Vagina (tissue), 2 donors: ENCODE measurements around the gene PADI2. TPM values are rescaled to one million over a fixed set of nuclear protein-coding genes. Genes with fewer than 3 reads are reported as not detected.

ENCODE experiments used
- DNase-seq, 2 donors: peaks; one replicate each; pipeline ENCODE4 v3.0.0-alpha.2; 2017; ENCODE audit errors: extremely low spot score in 2 of 2
- H3K27ac ChIP-seq: fragments of 200-600 bp; sonication (generic); one replicate; pipeline ENCODE4 v1.5.1; 2019
- H3K27me3 ChIP-seq: fragments of 200-600 bp; sonication (generic); one replicate; pipeline ENCODE4 v1.5.1; 2019
- H3K36me3 ChIP-seq, 2 donors: fragments of 200-600 bp; sonication (generic); one replicate each; pipeline ENCODE4 v1.5.1; 2017 to 2019
- H3K4me1 ChIP-seq: fragments of 200-600 bp; sonication (generic); one replicate; pipeline ENCODE4 v1.5.1; 2019
- H3K4me3 ChIP-seq, 2 donors: fragments of 200-600 bp; sonication (generic); 1 replicate in 1 of 2; 2 replicates in 1 of 2; pipeline ENCODE4 v1.5.1; 2016 to 2019
- H3K9me3 ChIP-seq: fragments of 200-600 bp; sonication (generic); one replicate; pipeline ENCODE4 v1.5.1; 2019
- CTCF ChIP-seq, 3 experiments: fragments of 450-650 bp in 2 of 3; fragments of 200-600 bp in 1 of 3; sonication (generic) in 1 of 3; IDR thresholded peaks; one replicate each; pipeline ENCODE4 v1.5.1; 2017 to 2019; ENCODE audit warnings: antibody characterized with exemption in 3 of 3, mild to moderate bottlenecking in 2 of 3, moderate library complexity in 2 of 3
- POLR2A ChIP-seq, 2 donors: fragments of 450-650 bp; IDR thresholded peaks; one replicate each; pipeline ENCODE4 v1.6.1; 2017; ENCODE audit warnings: antibody characterized with exemption in 2 of 2, mild to moderate bottlenecking in 2 of 2, moderate library complexity in 2 of 2
- POLR2AphosphoS5 ChIP-seq, 2 donors: sonication (generic); formaldehyde crosslinking; IDR thresholded peaks; one replicate each; pipeline ENCODE4 v1.9.0; 2017; ENCODE audit warnings: antibody characterized with exemption in 2 of 2, mild to moderate bottlenecking in 2 of 2, low read depth in 1 of 2; ENCODE audit not compliant: insufficient read depth in 1 of 2
- intact Hi-C: fragments of 100-400 bp; cut with DNase I; formaldehyde crosslinking; loops from one replicate; pipeline ENCODE4 v1.15.1; 2023
- total RNA-seq: library from RNA; depleted of rRNA; stranded (reverse); fragments of >200 nt; gene quantifications from one replicate; pipeline ENCODE4 v1.2.3, GENCODE V29; 2016

PADI2 gene
- total RNA-seq, 1 donor from 2014 or later, result 0.98 TPM

GRCh38 chr1:17121881-17122280 lies 2.6 kb upstream of the PADI2 start:
- intact Hi-C loops, result loop anchor here (5.0 kb wide), 1 partner anchor 115 kb away; no protein-coding TSS in a partner anchor
- Histone ChIP-seq H3K27ac (no peak overlapping the region), H3K4me3 (no peak overlapping the region), H3K27me3 (no peaks in the 10 kb centered on the region), H3K4me1 (peaks cover 25% of the 10 kb centered on the region), H3K36me3 (no peaks in the 10 kb centered on the region), H3K9me3 (no peaks in the 10 kb centered on the region)
- TF ChIP-seq POLR2AphosphoS5 (IDR thresholded peaks at IDR 0.05; ENCODE audit: insufficient read depth in 1 of 2, low read depth in 1 of 2) (no peak), POLR2A (IDR thresholded peaks at IDR 0.05) (no peak), CTCF (IDR thresholded peaks at IDR 0.05) (no peak)
- no peak for DNase-seq

GRCh38 chr1:17120962-17121837 lies 1.9 kb upstream of the PADI2 start:
- TF ChIP-seq POLR2A (IDR thresholded peaks at IDR 0.05) (no peak), POLR2AphosphoS5 (IDR thresholded peaks at IDR 0.05; ENCODE audit: insufficient read depth in 1 of 2, low read depth in 1 of 2) (no peak), CTCF (IDR thresholded peaks at IDR 0.05) (no peak)
- no peaks in the 10 kb centered on the region for H3K27me3 ChIP-seq
- H3K4me3 ChIP-seq, result no peak overlapping the region
- H3K27ac ChIP-seq, result no peak overlapping the region
- peaks cover 24% of the 10 kb centered on the region for H3K4me1 ChIP-seq
- intact Hi-C loops, result loop anchor here (5.0 kb wide), 1 partner anchor 116 kb away; no protein-coding TSS in a partner anchor
- no peaks in the 10 kb centered on the region for H3K9me3 ChIP-seq
- no peaks in the 10 kb centered on the region for H3K36me3 ChIP-seq
- no peak for DNase-seq

GRCh38 chr1:17120481-17120877 lies 1.2 kb upstream of the PADI2 start:
- H3K27me3 ChIP-seq, result no peaks in the 10 kb centered on the region
- intact Hi-C loops, result loop anchor here (5.0 kb wide), 1 partner anchor 117 kb away; no protein-coding TSS in a partner anchor
- no peak overlapping the region for H3K27ac ChIP-seq
- DNase-seq, result no peak
- H3K9me3 ChIP-seq, result no peaks in the 10 kb centered on the region
- no peaks in the 10 kb centered on the region for H3K36me3 ChIP-seq
- TF ChIP-seq CTCF (IDR thresholded peaks at IDR 0.05), result no peak
- TF ChIP-seq POLR2A (IDR thresholded peaks at IDR 0.05), result no peak
- no peak for TF ChIP-seq POLR2AphosphoS5 (IDR thresholded peaks at IDR 0.05; ENCODE audit: insufficient read depth in 1 of 2, low read depth in 1 of 2)
- peaks cover 17% of the 10 kb centered on the region for H3K4me1 ChIP-seq
- H3K4me3 ChIP-seq, result no peak overlapping the region

- no peak for DNase-seq
- Histone ChIP-seq H3K4me1 (peaks cover 17% of the 10 kb centered on the region), H3K27ac (no peak overlapping the region), H3K9me3 (no peaks in the 10 kb centered on the region), H3K4me3 (peak overlapping the region; percentile 28 to 35), H3K36me3 (no peaks in the 10 kb centered on the region), H3K27me3 (no peaks in the 10 kb centered on the region)
- no peak for TF ChIP-seq POLR2AphosphoS5 (IDR thresholded peaks at IDR 0.05; ENCODE audit: insufficient read depth in 1 of 2, low read depth in 1 of 2)
- no peak for TF ChIP-seq CTCF (IDR thresholded peaks at IDR 0.05)
- no peak for TF ChIP-seq POLR2A (IDR thresholded peaks at IDR 0.05)
- intact Hi-C loops, result loop anchor here (5.0 kb wide), 1 partner anchor 117 kb away; no protein-coding TSS in a partner anchor
Observed at GRCh38 chr1:17119773-17120480, 676 bp upstream of the PADI2 start.
